HepG2 (cell line): ENCODE results near the gene PDE4D. TPM values are rescaled to one million over a fixed set of nuclear protein-coding genes. Genes with fewer than 3 reads are reported as not detected.

Experiments used
- ATAC-seq: fragments of 200-7000 bp; cut with Tn5 transposase; 3 replicates; pipeline ENCODE4 v1.9.1; 2020; ENCODE audit warnings: mild to moderate bottlenecking, moderate library complexity
- BruUV-seq: library from RNA; stranded (reverse); fragments of 400-500 nt; replicated peaks from 2 replicates; lab custom pipeline; 2021; lab: Mats Ljungman, UMichigan
- CTCF ChIA-PET: fragments of 300-600 bp; formaldehyde crosslinking; extraction: SDS; loops from one replicate; lab custom pipeline; 2021; ENCODE audit warnings: low total read pairs, inconsistent platforms, low intra/inter-chr PET ratio; lab: Yijun Ruan, JAX
- POLR2A ChIA-PET: fragments of 350-600 bp; sonication (Branson Sonifier 250); formaldehyde crosslinking; loops from one replicate; lab custom pipeline; 2020; ENCODE audit warnings: antibody characterized with exemption, inconsistent platforms; lab: Yijun Ruan, JAX
- DNase-seq: peaks from one replicate; pipeline ENCODE4 v3.0.0-alpha.2; 2015; ENCODE audit warnings: low spot score
- FAIRE-seq: peaks from 3 replicates; lab custom pipeline; 2011; peaks lifted over from hg19 to GRCh38; lab: Jason Lieb, UNC
- H2AFZ ChIP-seq: one replicate; pipeline ENCODE4 v1.6.1; 2011; ENCODE audit warnings: low read length, inconsistent platforms
- H3K27ac ChIP-seq: fragments of 300-600 bp; 3 replicates; pipeline ENCODE4 v1.8.0; 2011; ENCODE audit warnings: mixed run types, mild to moderate bottlenecking, mixed read lengths, low read length, inconsistent platforms; ENCODE audit not compliant: insufficient read depth; ENCODE audit errors: extremely low read length
- H3K27me3 ChIP-seq, 2 experiments: fragments of 200-600 bp in 1 of 2; 2 replicates in 1 of 2; 3 replicates in 1 of 2; pipeline versions ENCODE4 v1.6.0 to v1.8.0; 2011; ENCODE audit warnings: low read length in 2 of 2, mild to moderate bottlenecking in 2 of 2, moderate library complexity in 2 of 2, inconsistent platforms in 1 of 2; ENCODE audit not compliant: insufficient read depth in 2 of 2, control insufficient read depth in 1 of 2
- H3K36me3 ChIP-seq, 2 experiments: fragments of 200-600 bp in 1 of 2; replicated peaks in 1 of 2; 2 replicates in 1 of 2; 3 replicates in 1 of 2; pipeline versions ENCODE4 v1.5.1 to v1.8.0; 2011; ENCODE audit warnings: low read length in 2 of 2, inconsistent platforms in 1 of 2; ENCODE audit not compliant: insufficient read depth in 2 of 2, control insufficient read depth in 1 of 2
- H3K4me1 ChIP-seq: 2 replicates; pipeline ENCODE4 v1.5.1; 2012; ENCODE audit warnings: low read length, inconsistent platforms; ENCODE audit not compliant: insufficient read depth
- H3K4me2 ChIP-seq: 2 replicates; pipeline ENCODE4 v1.6.0; 2011; ENCODE audit warnings: low read depth, low read length, inconsistent platforms
- H3K4me3 ChIP-seq, 3 experiments: fragments of 200-600 bp in 1 of 3; sonication (generic), shearing (Covaris generic) in 1 of 3; replicated peaks in 1 of 3; 2 replicates each; pipeline ENCODE4 v1.5.1; 2011 to 2016; ENCODE audit warnings: low read length in 3 of 3, inconsistent platforms in 2 of 3, low read depth in 2 of 3, mild to moderate bottlenecking in 2 of 3, control low read depth in 1 of 3, mixed read lengths in 1 of 3; ENCODE audit not compliant: insufficient read depth in 1 of 3
- H3K79me2 ChIP-seq: one replicate; pipeline ENCODE4 v1.6.1; 2011; ENCODE audit warnings: low read length, inconsistent platforms; ENCODE audit not compliant: insufficient read depth
- H3K9ac ChIP-seq: 2 replicates; pipeline ENCODE4 v1.6.0; 2011; ENCODE audit warnings: mild to moderate bottlenecking, low read depth, low read length, inconsistent platforms; ENCODE audit not compliant: insufficient read depth
- H3K9me3 ChIP-seq: 2 replicates; pipeline ENCODE4 v1.5.1; 2012; ENCODE audit warnings: mild to moderate bottlenecking, low read length
- H4K20me1 ChIP-seq: 2 replicates; pipeline ENCODE4 v1.6.0; 2011; ENCODE audit warnings: inconsistent platforms, mild to moderate bottlenecking, low read length, moderate library complexity; ENCODE audit not compliant: insufficient read depth
- CTCF ChIP-seq: sonication (generic); formaldehyde crosslinking; IDR thresholded peaks from 2 replicates; pipeline ENCODE4 v1.5.0; 2020; ENCODE audit warnings: mild to moderate bottlenecking, missing genetic modification reagents, moderate library complexity
- NCOA2 ChIP-seq: sonication (generic); formaldehyde crosslinking; IDR thresholded peaks from 2 replicates; pipeline ENCODE4 v1.8.0; 2022; ENCODE audit warnings: inconsistent platforms
- PAWR ChIP-seq: sonication (generic); formaldehyde crosslinking; IDR thresholded peaks from 2 replicates; pipeline ENCODE4 v1.4.0; 2020; ENCODE audit warnings: missing genetic modification reagents, mild to moderate bottlenecking, borderline replicate concordance
- PBX2 ChIP-seq: IDR thresholded peaks from 2 replicates; pipeline ENCODE4 v1.6.1; 2016; ENCODE audit warnings: control low read depth
- PHF21A ChIP-seq: sonication (generic); formaldehyde crosslinking; IDR thresholded peaks from 2 replicates; pipeline ENCODE4 v1.5.0; 2020; ENCODE audit warnings: mild to moderate bottlenecking, missing genetic modification reagents
- RBAK ChIP-seq: sonication (generic); formaldehyde crosslinking; IDR thresholded peaks from 2 replicates; pipeline ENCODE4 v1.5.1; 2020; ENCODE audit warnings: mild to moderate bottlenecking, missing genetic modification reagents
- SP1 ChIP-seq, 2 experiments: fragments of 450-650 bp in 1 of 2; sonication (generic) in 1 of 2; formaldehyde crosslinking in 1 of 2; IDR thresholded peaks; 2 replicates each; pipeline versions ENCODE4 v1.4.0 to v1.6.1; 2016 to 2020; ENCODE audit warnings: missing genetic modification reagents in 1 of 2
- SRSF9 ChIP-seq: fragments of 200-400 bp; formaldehyde crosslinking; IDR thresholded peaks from 2 replicates; pipeline ENCODE4 v1.6.1; 2018; ENCODE audit warnings: borderline replicate concordance, mild to moderate bottlenecking, low read depth, low read length; ENCODE audit not compliant: insufficient read depth, poor library complexity, severe bottlenecking
- TOE1 ChIP-seq: sonication (generic); formaldehyde crosslinking; IDR thresholded peaks from 2 replicates; pipeline ENCODE4 v1.4.0; 2020; ENCODE audit warnings: mild to moderate bottlenecking, missing genetic modification reagents
- ZFAT ChIP-seq: sonication (generic); formaldehyde crosslinking; conservative IDR thresholded peaks from 2 replicates; pipeline ENCODE4 v1.8.1; 2023; ENCODE audit warnings: missing genetic modification reagents, inconsistent platforms
- ZFP37 ChIP-seq: sonication (generic); formaldehyde crosslinking; IDR thresholded peaks from 2 replicates; pipeline ENCODE4 v1.4.0; 2020; ENCODE audit warnings: missing genetic modification reagents, borderline replicate concordance
- ZNF510 ChIP-seq: sonication (generic); formaldehyde crosslinking; IDR thresholded peaks from 2 replicates; pipeline ENCODE4 v1.4.0; 2020; ENCODE audit warnings: low read depth, mild to moderate bottlenecking, missing genetic modification reagents
- ZNF687 ChIP-seq: sonication (generic); formaldehyde crosslinking; IDR thresholded peaks from 2 replicates; pipeline ENCODE4 v1.5.1; 2020; ENCODE audit warnings: mild to moderate bottlenecking, missing genetic modification reagents, moderate library complexity
- WGBS: methylation state at CpG from one replicate; pipeline ENCODE4 v1.1.6; 2017; ENCODE audit warnings: low lambda C conversion rate; 5-methylcytosine and 5-hydroxymethylcytosine counted together
- in situ Hi-C: cut with HindIII; loops from 2 replicates; pipeline ENCODE4 v1.10.0; 2017; ENCODE audit warnings: low pct_unique_long_range_greater_than_20kb; ENCODE audit not compliant: extremely low pct_ligation_motif_present
- intact Hi-C: fragments of 100-400 bp; cut with micrococcal nuclease; formaldehyde crosslinking; loops from one replicate; pipeline ENCODE4 v1.10.0; 2022; ENCODE audit not compliant: unreplicated experiment
- polyA plus RNA-seq, 8 experiments: library from polyadenylated mRNA; depleted of rRNA in 3 of 8; stranded (reverse) in 7 of 8; unstranded in 1 of 8; fragments of >200 nt; fragmentation: Illumina TruSeq in 4 of 8; extraction: Trizol in 4 of 8; gene quantifications; 2 replicates each; pipeline versions ENCODE4 v1.2.1 to v1.2.3, GENCODE V29; 2011 to 2016; ENCODE audit warnings: low read depth in 4 of 8, missing spikeins in 1 of 8, mixed read lengths in 1 of 8; ENCODE audit not compliant: insufficient read depth in 1 of 8
- total RNA-seq, 5 experiments: library from RNA; depleted of rRNA; stranded (reverse); fragments of >200 nt; fragmentation: Illumina TruSeq; extraction: Trizol; gene quantifications; 2 replicates each; pipeline ENCODE4 v1.2.3, GENCODE V29; 2016; ENCODE audit warnings: low read depth in 1 of 5

The PDE4D gene
- total and polyA plus RNA-seq, 2 of the 13 experiments (the other 11 are each of a cell fraction or from before 2014, with no cell fraction given), result 7.0 to 12.2 TPM

- Histone ChIP-seq H3K27me3 (no peaks in the 10 kb centered on the region), H2AFZ (no peak overlapping the region), H3K4me1 (no peaks in the 10 kb centered on the region), H3K4me2 (no peak overlapping the region), H3K79me2 (no peaks in the 10 kb centered on the region), H3K27ac (no peak overlapping the region), H4K20me1 (no peaks in the 10 kb centered on the region), H3K4me3 (no peak overlapping the region), H3K9me3 (no peaks in the 10 kb centered on the region), H3K36me3 (no peaks in the 10 kb centered on the region), H3K9ac (no peak overlapping the region)
- intact Hi-C loops (no loop called here), in situ Hi-C loops (no loop called here)
- no peak for DNase-seq
- FAIRE-seq, result no peak
- WGBS, result 86% methylated on average over 1 of the region's 1 CpG
- POLR2A ChIA-PET, result no interaction called here
- CTCF ChIA-PET, result no interaction called here
- BruUV-seq, result no TSS peak
- no peak for TF ChIP-seq ZFP37 (CRISPR knock-in tag)
- no peak for TF ChIP-seq PHF21A (CRISPR knock-in tag)
- no peak for TF ChIP-seq ZNF687
- no peak for TF ChIP-seq NCOA2 (CRISPR knock-in tag)
- TF ChIP-seq ZNF510 (CRISPR knock-in tag), result no peak
- no peak for TF ChIP-seq ZFAT (CRISPR knock-in tag)
- no peak for TF ChIP-seq RBAK
- no peak for TF ChIP-seq SRSF9
- no peak for TF ChIP-seq PBX2 (CRISPR knock-in tag)
- TF ChIP-seq CTCF, result no peak
- TF ChIP-seq TOE1 (CRISPR knock-in tag), result no peak
- no peak for TF ChIP-seq PAWR (CRISPR knock-in tag)
- TF ChIP-seq SP1 (IDR thresholded peaks at IDR 0.05), result no peak
- no peak for TF ChIP-seq SP1 (CRISPR knock-in tag; IDR thresholded peaks at IDR 0.05)
- ATAC-seq, result no peak
Measured at GRCh38 chr5:59826996-59827395, 66.5 kb downstream of the PDE4D start.
